DMS153 (cell line): ENCODE measurements around the gene ATP13A1.
"Not testable (repeated sequence)": the region's sequence is repeated elsewhere in the genome, so short reads cannot be mapped to it uniquely, and the experiment has no call there.

ENCODE experiments used
- DNase-seq: peaks from one replicate; lab custom pipeline; 2025; lab: John Stamatoyannopoulos, UW

ATP13A1 gene

DNA sequence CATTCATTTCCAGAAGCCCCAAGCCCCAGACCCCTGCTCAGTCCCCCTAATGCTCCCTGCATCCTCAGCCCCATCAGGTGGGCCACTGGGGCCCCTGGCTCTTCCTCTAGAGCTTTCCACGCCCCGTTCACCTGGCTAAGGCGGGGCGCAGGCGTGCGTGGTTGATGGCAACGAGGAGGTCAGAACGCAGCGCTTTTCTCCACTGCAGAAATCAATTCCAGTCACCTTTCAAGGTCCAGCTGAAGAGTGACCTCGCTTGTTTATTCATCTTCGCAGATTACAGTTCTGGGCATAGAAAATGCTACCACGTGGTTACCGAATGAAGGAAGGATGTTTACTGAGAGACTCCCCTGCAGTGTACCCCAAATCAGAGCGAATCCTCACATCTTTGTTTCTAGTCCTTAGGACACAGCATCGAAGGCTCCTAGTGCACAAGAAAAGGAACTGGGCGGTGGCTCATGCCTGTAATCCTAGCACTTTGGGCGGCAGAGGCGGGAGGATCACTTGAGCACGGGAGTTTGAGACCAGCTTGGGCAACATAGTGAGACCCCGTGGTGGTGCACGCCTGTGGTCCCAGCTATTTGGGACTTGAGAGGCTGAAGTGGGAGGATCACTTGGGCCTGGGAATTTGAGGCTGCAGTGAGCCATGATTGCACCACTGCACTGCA lies 44.2 kb downstream of the ATP13A1 start:
- DNase-seq, result no peak

DNA sequence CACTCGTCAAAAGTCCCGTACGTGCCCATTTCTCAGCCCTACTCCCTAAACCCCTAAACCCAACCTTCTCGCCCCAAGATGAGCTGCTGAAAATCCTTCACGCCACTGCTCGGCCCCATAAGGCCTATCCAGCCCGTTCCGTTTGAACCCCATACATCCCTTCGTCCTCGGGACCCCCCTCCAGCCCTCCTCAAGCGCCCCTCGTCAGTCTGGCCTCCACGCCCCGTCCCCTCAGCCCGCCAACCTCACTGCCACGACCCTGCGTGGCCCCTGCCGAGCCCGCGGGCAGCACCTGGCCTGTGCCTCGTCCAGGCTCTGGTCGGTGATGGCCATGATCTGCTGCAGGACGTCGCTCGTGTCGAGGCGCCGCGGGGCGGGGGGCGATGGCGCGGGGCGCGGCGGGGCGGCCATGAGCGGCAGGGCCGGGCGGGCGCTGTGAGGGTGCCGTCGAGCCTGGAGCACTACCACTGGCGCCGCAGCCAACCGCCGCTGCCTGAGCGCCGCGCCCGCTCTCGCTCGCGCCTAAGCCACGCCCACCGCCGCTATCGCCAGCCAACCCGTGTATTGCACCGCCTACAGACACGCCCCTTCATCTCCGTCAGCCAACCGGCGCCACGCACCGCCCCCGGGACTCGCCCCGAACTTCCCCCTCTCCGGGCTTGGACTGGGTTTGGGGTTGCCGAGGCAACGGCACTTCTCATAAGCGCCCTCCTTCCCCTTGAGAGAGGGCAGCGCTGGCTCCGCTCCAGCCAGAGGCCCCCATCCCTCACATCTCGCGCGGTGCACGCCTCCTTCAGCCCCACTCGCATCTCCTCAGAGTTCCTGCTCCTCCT lies 45.0 kb downstream of the ATP13A1 start, which contains the start of gene PBX4:
PBX4 (minus strand) TSS at position 469 of the 833 bp plus-strand sequence; CDS start at position 411, 58 bp downstream.
- peak; percentile 85 for DNase-seq

DNA sequence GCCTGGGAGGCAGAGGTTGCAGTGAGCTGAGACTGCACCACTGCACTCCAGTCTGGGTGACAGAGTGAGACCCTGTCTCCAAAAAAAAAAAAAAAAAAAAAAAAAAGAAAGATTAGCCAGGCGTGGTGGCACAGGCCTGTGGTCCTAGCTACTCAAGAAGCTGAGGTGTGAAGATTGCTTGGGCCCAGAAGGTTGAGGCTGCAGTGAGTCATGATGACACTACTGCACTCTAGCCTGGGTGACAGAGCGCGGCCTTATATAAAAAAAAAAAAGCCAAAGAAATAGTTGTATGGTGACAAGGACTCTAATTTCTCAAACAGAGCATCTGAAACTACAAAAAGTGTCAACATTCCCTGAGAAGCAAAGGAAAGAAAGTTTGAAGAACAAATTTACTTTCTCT lies 48.4 kb downstream of the ATP13A1 start:
- no peak for DNase-seq

DNA sequence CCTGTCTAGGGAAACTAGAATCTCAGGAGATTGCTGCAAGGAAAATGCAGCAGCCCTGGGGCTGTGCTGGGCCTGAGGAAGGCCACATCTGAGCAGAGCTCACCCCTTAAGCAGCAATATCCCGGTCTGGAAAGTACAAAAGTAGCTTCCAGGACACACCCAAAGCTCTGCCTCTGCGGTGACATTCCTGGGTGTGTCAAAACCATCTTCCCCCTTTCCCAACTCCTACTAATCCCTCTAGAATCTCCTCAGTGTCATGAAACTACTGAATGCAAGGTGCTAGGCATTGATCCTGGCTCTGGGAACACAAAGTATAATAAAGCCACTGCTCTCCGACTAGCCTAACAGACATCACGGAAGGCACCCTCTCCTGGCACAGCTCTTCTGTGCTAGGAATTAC lies 50.0 kb downstream of the ATP13A1 start:
- DNase-seq, result no peak

DNA sequence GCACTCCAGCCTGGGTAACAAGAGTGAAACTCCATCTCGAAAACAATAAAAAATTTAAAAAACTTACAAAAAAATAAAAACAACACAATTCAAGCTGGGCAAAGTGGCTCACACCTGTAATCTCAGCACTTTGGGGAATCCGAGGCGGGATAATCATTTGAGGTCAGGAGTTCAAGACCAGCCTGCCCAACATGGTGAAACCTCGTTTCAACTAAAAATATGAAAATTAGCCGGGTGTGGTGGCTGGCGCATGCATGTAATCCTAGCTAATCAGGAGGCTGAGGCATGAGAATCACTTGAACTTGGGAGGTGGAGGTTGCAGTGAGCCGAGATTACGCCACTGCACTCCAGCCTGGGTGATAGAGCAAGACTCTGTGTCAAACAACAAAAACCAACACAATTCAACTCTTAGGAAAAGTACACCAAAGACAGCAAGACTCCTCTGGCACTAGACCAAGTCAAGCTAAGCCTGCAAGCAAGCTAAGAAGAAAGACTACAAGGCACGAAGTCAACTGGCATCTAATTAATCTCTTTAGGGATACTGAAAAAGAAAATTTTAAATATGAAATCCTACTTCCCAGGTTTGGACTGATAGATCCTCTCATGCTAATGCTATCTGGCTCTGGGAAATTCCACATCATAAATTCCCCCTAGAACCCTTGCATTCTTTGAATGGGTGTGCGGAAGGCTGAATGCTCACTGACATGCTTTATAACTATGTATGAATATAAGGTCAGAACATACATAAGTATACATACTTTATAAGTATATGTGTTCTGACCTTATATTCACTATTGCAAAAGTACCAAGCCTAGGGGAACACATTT lies 52.9 kb downstream of the ATP13A1 start:
- no peak for DNase-seq

DNA sequence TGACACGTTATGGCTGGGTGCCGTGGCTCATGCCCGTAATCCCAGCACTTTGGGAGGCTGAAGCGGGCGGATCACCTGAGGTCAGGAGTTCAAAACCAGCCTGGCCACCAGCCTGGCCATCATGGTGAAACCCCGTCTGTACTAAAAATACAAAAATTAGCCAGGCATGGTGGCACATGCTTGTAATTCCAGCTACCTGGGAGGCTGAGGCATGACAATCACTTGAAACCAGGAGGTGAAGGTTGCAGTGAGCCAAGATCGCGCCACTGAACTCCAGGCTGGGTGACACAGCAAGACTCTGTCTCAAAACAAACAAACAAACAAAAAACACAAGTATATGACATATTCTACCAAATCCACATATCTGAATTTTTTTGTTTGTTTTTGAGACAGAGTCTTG lies 56.8 kb downstream of the ATP13A1 start:
- DNase-seq, result not testable (repeated sequence)

DNA sequence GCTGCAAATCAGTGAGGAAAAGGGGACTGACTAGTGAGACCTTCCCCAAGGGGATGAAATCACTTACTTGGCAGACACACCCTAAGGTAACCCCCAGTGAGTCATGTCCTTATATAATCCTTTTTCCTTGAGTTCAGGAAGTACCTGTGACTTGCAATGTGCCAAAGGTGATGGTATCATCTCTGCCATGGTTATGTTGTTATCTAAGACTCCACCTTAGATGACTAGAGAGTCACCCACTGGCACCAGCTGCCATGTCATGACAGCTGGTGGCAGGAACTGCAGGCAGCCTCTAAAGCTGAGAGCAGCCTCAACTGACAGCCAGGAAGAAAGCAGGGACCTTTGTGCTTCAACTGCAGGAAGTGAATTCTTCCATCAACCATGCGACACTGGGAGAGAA lies 57.5 kb downstream of the ATP13A1 start:
- DNase-seq, result no peak

DNA sequence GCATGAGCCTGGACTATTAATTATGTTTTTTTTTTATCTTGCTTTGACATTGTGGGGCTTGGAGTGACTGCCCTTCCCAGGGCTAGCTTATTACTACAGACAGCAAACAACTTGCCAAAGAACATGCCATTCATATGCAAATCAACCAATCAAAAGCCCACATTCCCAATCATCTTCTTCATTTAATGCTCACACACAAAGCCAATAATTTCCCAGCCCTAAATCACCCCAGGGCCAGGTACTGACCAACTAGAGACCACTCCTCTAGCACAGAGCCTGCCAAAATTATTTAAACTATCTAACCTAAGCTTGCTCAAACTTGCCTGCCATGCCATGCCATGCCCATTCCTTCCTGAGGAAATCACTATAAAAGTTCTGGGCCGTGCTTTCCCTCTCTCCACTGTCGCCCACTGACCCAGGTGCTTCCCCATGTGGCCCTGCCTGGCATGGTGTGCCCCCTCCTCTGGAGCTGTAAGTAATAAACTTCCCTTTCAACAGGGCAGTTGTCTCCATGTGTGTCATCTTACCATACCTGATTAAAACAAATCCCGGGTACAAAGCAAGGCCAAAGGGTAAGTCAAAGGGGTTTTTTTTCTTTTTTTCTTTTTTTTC lies 60.7 kb downstream of the ATP13A1 start:
- no peak for DNase-seq

DNA sequence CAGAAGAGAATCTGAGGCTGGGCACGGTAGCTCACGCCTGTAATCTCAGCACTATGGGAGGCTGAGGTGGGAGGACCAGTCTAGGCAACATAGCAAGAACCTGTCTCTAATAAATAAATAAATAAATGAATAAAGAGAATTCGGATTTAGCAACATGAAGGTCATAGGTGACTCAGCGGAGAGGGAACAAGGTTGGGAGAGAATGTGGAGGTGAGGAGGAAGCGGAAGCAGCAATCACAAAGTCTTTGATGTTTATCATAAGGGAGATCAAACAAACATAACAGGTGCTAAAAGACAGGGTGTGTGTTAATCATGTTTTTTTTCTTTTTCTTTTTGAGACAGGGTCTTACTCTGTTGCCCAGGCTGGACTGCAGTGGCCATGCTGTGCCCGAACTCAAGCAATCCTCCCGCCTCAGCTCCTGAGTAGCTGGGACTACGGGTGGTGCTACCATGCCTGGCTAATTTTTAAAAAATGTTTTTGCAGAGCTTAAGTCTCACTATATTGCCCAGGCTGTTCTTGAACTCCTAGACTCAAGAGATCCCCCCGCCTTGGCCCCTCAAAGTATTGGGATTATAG lies 61.3 kb downstream of the ATP13A1 start:
- DNase-seq, result no peak

DNA sequence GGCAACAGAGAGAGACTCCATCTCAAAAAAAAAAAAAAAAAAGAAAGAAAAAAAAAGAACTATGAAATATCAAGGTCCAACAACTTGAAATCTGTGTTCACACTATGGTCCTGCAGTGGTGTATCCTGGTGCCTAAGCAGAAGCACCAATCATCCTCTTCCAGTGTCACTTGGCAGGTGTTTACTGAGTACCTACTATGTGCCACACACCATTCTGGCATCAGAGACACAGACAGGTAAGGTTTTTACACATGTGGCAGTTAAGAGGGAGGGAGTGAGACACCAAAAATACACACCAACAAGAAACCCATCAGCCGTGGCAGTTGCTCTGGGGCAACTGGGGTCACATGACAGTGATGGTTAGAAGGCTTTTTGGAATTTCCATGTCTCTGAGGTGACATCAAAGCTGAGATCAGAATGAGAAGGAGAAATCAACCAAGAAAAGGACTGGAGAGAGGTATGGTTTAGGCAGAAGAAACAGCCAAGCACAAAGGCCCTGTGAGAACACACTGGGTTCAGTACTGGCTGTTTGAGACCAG lies 62.6 kb downstream of the ATP13A1 start:
- DNase-seq, result no peak

DNA sequence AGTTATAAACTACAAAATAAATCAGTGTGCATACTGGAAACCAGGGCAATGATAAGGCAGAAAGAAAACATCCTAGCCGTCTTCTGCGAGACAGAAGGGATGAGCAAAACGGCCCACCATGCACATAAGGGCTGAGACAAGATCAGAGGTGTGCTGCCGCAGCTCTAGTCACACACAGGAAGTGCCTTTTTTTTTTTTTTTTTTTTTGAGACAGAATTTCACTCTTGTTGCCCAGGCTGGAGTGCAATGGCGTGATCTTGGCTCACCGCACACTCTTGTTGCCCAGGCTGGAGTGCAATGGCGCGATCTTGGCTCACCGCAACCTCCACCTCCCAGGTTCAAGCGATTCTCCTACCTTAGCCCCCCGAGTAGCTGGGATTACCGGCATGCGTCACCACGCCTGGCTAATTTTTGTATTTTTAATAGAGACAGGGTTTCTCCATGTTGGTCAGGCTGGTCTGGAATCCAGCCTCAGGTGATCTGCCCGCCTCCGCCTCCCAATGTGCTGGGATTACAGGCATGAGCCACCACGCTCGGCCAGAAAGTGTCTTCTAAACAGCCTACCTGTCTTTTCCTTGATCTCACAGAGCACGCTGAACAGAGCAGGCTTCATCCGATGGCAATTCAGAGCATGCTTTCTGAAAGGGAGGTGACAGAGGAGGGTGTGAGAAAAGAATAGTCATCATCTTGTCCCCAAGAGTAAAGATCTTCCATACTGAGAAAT lies 64.6 kb downstream of the ATP13A1 start:
- not testable (repeated sequence) for DNase-seq

DNA sequence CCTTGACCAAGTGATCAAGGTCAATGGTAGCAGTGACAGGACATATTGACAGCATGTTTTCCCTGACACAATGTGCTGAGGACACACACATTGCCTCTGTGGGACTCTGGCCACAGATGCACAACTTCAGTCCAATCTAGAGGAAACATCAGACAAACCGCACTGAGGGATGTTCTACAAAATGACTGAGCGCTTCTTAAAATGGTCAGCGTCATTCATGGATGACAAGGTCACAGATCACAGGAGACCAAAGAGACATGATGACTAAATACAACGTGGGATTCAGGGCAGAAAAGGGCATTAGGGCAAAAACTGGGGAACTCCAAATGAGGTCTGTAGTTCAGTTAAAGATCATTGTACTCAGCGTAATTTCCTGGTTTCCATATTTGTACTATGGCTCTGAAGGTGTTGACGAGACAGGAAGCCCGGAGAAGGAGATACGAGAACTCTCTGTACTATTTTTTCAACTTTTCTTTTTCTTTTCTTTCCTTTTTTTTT lies 65.6 kb downstream of the ATP13A1 start:
- no peak for DNase-seq
